Small intestine (tissue), 7 donors: Measurements from ENCODE around the gene MUC6. TPM values are rescaled to one million over a fixed set of nuclear protein-coding genes. Genes with fewer than 3 reads are reported as not detected.
A peak's percentile ranks its signal among the peaks of the same experiment; 100 is the strongest.

Source experiments
- DNase-seq, 2 donors: peaks; one replicate each; pipeline versions ENCODE4 v3.0.0 to v3.0.0-alpha.2; 2013
- FAIRE-seq: peaks from 2 replicates; lab custom pipeline; 2012; peaks lifted over from hg19 to GRCh38; lab: Jason Lieb, UNC
- H3K27ac ChIP-seq, 3 donors: one replicate each; pipeline ENCODE4 v1.5.1; 2013; ENCODE audit warnings: low read length in 2 of 3, mild to moderate bottlenecking in 2 of 3, control low read depth in 1 of 3, inconsistent platforms in 1 of 3, low read depth in 1 of 3, moderate library complexity in 1 of 3
- H3K27me3 ChIP-seq, 3 donors: one replicate each; pipeline ENCODE4 v1.6.1; 2013; ENCODE audit warnings: low read length in 3 of 3, inconsistent platforms in 1 of 3; ENCODE audit not compliant: control insufficient read depth in 3 of 3, insufficient read depth in 3 of 3
- H3K36me3 ChIP-seq, 3 donors: one replicate each; pipeline ENCODE4 v1.6.1; 2013; ENCODE audit warnings: low read length in 3 of 3, inconsistent platforms in 1 of 3, low read depth in 1 of 3, mild to moderate bottlenecking in 1 of 3, moderate library complexity in 1 of 3; ENCODE audit not compliant: control insufficient read depth in 3 of 3, insufficient read depth in 2 of 3
- H3K4me1 ChIP-seq, 3 donors: one replicate each; pipeline ENCODE4 v1.6.1; 2013; ENCODE audit warnings: low read length in 2 of 3, inconsistent platforms in 1 of 3, low read depth in 1 of 3, mild to moderate bottlenecking in 1 of 3, moderate library complexity in 1 of 3; ENCODE audit not compliant: control insufficient read depth in 3 of 3, insufficient read depth in 2 of 3
- H3K4me3 ChIP-seq, 3 donors: one replicate each; pipeline ENCODE4 v1.5.1; 2013; ENCODE audit warnings: low read length in 3 of 3, control low read depth in 1 of 3, inconsistent platforms in 1 of 3, low read depth in 1 of 3, mild to moderate bottlenecking in 1 of 3, moderate library complexity in 1 of 3
- H3K9me3 ChIP-seq, 2 donors: one replicate each; pipeline ENCODE4 v1.6.1; 2013; ENCODE audit warnings: low read depth in 1 of 2, low read length in 1 of 2; ENCODE audit not compliant: control insufficient read depth in 2 of 2, insufficient read depth in 1 of 2
- WGBS, 3 donors: extraction: QIAGEN DNeasy Blood & Tissue Kit; methylation state at CpG; one replicate each; pipeline ENCODE4 v1.1.7; 2013; 5-methylcytosine and 5-hydroxymethylcytosine counted together
- polyA plus RNA-seq, 4 donors: library from polyadenylated mRNA; stranded (reverse) in 3 of 4; unstranded in 1 of 4; fragments of 200-250 nt in 3 of 4; fragments of 120-200 nt in 1 of 4; gene quantifications; one replicate each; pipeline versions ENCODE4 v1.2.1 to v1.2.3, GENCODE V29; 2013
- donor health status: healthy with polysubstance abuse.
- donor health status: control.
- donor health status: control.
- donor health status: Bipolar disorder and iron deficiency.
- donor health status: healthy.

The MUC6 gene
- polyA plus RNA-seq, 4 donors: 0.09 to 0.34 (median 0.22) TPM; not detected in 1

- DNase-seq (no peak), FAIRE-seq (no peak)
- H3K36me3 ChIP-seq: no peaks in the 10 kb centered on the region
- no peaks in the 10 kb centered on the region for H3K27me3 ChIP-seq
- 80 to 89% (median 83%) methylated on average over 42 to 46 of the region's 46 CpGs for WGBS, 3 donors
- no peak overlapping the region for H3K4me3 ChIP-seq
- H3K4me1 ChIP-seq: peaks cover 0 to 22% (median 2%) of the 10 kb centered on the region in 3 donors
- no peak overlapping the region for H3K27ac ChIP-seq
- peaks cover 0 to under 1% of the 10 kb centered on the region in 2 donors for H3K9me3 ChIP-seq
Observed at GRCh38 chr11:1055990-1056771, 19.7 kb upstream of the MUC6 start.

GRCh38 chr11:1055109-1055703, 18.7 kb upstream of the MUC6 start:
- FAIRE-seq (no peak), DNase-seq (no peak)
- 63 to 86% (median 79%) methylated on average over 16 to 17 of the region's 17 CpGs for WGBS, 3 donors
- Histone ChIP-seq H3K4me3 (no peak overlapping the region), H3K4me1 (peaks cover 0 to 24% (median 2%) of the 10 kb centered on the region in 3 donors), H3K27me3 (no peaks in the 10 kb centered on the region), H3K36me3 (no peaks in the 10 kb centered on the region), H3K27ac (peak overlapping the region in 2 of 3 donors; percentile 40 to 74), H3K9me3 (no peaks in the 10 kb centered on the region)

- whole genome bisulfite sequencing, 3 donors: 10 to 41% (median 30%) methylated on average over 23 to 25 of the region's 25 CpGs
Observed at GRCh38 chr11:1054143-1055108, 17.9 kb upstream of the MUC6 start.

GRCh38 chr11:1053121-1053901, 16.8 kb upstream of the MUC6 start:
- FAIRE-seq (no peak), DNase-seq (peak; percentile 28 to 37)
- 45 to 66% (median 51%) methylated on average over 22 to 25 of the region's 25 CpGs for WGBS, 3 donors
- H3K27me3 ChIP-seq: peaks cover 0 to 2% (median 0%) of the 10 kb centered on the region in 3 donors
- peaks cover 0 to 24% (median 2%) of the 10 kb centered on the region in 3 donors for H3K4me1 ChIP-seq
- H3K36me3 ChIP-seq: no peaks in the 10 kb centered on the region
- peak overlapping the region in 1 of 3 donors; percentile 11 for H3K4me3 ChIP-seq
- H3K27ac ChIP-seq: peak overlapping the region; percentile 5 to 74 (median 61)
- no peaks in the 10 kb centered on the region for H3K9me3 ChIP-seq

More at GRCh38 chr11:1054143-1055108, 17.9 kb upstream of the MUC6 start:
- H3K9me3 ChIP-seq: no peaks in the 10 kb centered on the region
- peak overlapping the region in 2 of 3 donors; percentile 11 to 17 for H3K4me3 ChIP-seq
- FAIRE-seq (no peak), DNase-seq (peak; percentile 70 to 72)
- H3K36me3 ChIP-seq: no peaks in the 10 kb centered on the region
- peaks cover 0 to 24% (median 2%) of the 10 kb centered on the region in 3 donors for H3K4me1 ChIP-seq
- peak overlapping the region; percentile 5 to 74 (median 61) for H3K27ac ChIP-seq
- peaks cover 0 to 2% (median 0%) of the 10 kb centered on the region in 3 donors for H3K27me3 ChIP-seq

- WGBS, 3 donors: 70 to 84% (median 77%) methylated on average over 24 to 25 of the region's 25 CpGs
- H3K4me1 ChIP-seq: peaks cover 0 to 24% (median 2%) of the 10 kb centered on the region in 3 donors
- FAIRE-seq: no peak
- H3K27me3 ChIP-seq: peaks cover 0 to 2% (median 0%) of the 10 kb centered on the region in 3 donors
- no peak overlapping the region for H3K27ac ChIP-seq
- no peaks in the 10 kb centered on the region for H3K36me3 ChIP-seq
- no peak for DNase-seq
- no peaks in the 10 kb centered on the region for H3K9me3 ChIP-seq
- no peak overlapping the region for H3K4me3 ChIP-seq
Observed at GRCh38 chr11:1052133-1053011, 15.9 kb upstream of the MUC6 start.

GRCh38 chr11:1051356-1052132, 15.0 kb upstream of the MUC6 start:
- Histone ChIP-seq H3K36me3 (no peaks in the 10 kb centered on the region), H3K4me1 (peaks cover 0 to 24% (median 2%) of the 10 kb centered on the region in 3 donors), H3K27me3 (peaks cover 0 to 2% (median 0%) of the 10 kb centered on the region in 3 donors), H3K4me3 (no peak overlapping the region), H3K9me3 (no peaks in the 10 kb centered on the region), H3K27ac (no peak overlapping the region)
- DNase-seq (no peak), FAIRE-seq (no peak)
- 48 to 67% (median 53%) methylated on average over 12 to 15 of the region's 15 CpGs for WGBS, 3 donors
